HL-60/S4 treated with retinoic acid at 250 ng/mL for 4 days and 3 days (cell line): Measurements from ENCODE around the gene COG1.
"Not testable (repeated sequence)": the region's sequence is repeated elsewhere in the genome, so short reads cannot be mapped to it uniquely, and the experiment has no call there.

ENCODE experiments used
- in situ Hi-C: fragments of 300-500 bp; cut with MboI; formaldehyde crosslinking; loops from 2 replicates; pipeline ENCODE4 v1.7.0; 2022; ENCODE audit warnings: low sequenced_read_pairs

Gene COG1, protein sequence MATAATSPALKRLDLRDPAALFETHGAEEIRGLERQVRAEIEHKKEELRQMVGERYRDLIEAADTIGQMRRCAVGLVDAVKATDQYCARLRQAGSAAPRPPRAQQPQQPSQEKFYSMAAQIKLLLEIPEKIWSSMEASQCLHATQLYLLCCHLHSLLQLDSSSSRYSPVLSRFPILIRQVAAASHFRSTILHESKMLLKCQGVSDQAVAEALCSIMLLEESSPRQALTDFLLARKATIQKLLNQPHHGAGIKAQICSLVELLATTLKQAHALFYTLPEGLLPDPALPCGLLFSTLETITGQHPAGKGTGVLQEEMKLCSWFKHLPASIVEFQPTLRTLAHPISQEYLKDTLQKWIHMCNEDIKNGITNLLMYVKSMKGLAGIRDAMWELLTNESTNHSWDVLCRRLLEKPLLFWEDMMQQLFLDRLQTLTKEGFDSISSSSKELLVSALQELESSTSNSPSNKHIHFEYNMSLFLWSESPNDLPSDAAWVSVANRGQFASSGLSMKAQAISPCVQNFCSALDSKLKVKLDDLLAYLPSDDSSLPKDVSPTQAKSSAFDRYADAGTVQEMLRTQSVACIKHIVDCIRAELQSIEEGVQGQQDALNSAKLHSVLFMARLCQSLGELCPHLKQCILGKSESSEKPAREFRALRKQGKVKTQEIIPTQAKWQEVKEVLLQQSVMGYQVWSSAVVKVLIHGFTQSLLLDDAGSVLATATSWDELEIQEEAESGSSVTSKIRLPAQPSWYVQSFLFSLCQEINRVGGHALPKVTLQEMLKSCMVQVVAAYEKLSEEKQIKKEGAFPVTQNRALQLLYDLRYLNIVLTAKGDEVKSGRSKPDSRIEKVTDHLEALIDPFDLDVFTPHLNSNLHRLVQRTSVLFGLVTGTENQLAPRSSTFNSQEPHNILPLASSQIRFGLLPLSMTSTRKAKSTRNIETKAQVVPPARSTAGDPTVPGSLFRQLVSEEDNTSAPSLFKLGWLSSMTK

DNA sequence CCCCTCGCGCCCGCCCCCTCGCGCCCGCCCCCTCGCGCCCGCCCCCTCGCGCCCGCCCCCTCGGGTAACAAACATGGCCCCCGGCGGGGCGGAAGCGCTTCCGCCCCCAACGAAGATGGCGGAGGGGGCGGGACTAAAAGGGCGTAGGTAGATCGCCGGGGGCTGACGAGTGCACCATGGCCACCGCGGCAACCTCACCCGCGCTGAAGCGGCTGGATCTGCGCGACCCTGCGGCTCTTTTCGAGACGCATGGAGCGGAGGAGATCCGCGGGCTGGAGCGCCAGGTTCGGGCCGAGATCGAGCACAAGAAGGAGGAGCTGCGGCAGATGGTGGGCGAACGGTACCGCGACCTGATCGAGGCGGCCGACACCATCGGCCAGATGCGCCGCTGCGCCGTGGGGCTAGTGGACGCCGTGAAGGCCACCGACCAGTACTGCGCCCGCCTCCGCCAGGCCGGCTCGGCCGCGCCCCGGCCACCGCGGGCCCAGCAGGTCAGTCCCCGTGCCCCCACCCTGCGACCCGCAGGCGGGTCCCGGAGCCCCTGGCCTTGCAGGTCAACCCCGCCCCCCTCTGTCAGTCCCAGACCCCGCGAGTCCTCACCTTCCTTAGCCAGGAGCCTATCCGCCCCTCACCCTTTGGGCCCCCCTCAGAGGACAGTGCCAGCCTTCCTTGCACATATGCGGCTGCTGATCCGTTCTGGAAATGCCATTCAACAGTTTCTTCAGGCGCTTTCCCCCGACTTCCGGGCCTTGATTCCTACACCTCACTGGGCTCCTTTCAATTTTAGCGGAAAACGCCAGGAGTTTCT is at the start of gene COG1:
COG1 (plus strand) TSS at position 162 of the 808 bp plus-strand sequence; CDS start at position 177, 15 bp downstream.
- in situ Hi-C loops: loop anchor here (25.0 kb wide), 1 partner anchor 631 kb away; no protein-coding TSS in a partner anchor

DNA sequence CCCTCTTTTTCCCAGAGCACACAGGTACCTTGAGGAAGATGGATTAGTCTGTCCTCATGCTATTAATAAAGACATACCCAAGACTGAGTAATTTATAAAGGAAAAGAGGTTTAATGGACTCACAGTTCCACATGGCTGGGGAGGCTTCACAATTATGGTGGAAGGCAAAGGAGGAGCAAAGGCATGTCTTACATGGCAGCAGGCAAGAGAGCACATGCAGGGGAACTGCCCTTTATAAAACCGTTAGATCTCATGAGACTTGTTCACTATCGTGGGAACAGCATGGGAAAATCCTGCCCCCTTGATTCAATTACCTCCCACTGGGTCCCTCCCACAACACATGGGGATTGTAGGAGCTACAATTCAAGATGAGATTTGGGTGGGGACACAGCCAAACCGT is 48.6 kb upstream of the COG1 start:
- in situ Hi-C loops: not testable (repeated sequence)

DNA sequence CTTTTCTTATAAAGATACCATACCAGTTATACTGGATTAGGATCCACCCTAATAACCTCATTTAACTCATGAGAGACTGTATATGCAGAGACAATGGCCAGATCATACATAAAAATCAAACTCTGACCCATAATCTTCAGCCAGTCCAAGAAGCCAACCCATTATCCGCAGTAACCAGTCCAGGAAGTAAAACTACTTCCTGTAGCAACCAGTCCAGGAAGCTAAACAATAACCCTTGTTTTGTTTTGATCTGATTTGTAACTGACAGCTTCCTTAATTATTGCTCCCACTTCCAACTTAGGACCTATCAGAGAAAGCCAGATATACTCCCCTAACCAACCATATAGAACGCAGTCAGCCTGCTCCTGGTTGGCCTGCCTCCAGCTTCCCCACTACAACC is 47.2 kb upstream of the COG1 start:
- in situ Hi-C loops: no loop called here

DNA sequence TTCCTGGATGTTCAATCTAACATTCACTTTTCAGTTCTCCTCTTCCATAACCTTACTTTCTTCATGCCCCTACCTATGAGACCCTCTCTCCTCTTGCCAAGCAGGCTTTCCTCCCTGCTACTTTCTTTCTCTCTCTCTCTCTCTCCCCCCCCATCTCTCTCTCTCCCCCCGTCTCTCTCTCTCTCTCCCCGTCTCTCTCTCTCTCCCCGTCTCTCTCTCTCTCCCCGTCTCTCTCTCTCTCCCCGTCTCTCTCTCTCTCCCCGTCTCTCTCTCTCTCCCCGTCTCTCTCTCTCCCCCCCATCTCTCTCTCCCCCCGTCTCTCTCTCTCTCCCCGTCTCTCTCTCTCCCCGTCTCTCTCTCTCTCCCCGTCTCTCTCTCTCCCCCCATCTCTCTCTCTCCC is 45.1 kb upstream of the COG1 start:
- in situ Hi-C loops: not testable (repeated sequence)

DNA sequence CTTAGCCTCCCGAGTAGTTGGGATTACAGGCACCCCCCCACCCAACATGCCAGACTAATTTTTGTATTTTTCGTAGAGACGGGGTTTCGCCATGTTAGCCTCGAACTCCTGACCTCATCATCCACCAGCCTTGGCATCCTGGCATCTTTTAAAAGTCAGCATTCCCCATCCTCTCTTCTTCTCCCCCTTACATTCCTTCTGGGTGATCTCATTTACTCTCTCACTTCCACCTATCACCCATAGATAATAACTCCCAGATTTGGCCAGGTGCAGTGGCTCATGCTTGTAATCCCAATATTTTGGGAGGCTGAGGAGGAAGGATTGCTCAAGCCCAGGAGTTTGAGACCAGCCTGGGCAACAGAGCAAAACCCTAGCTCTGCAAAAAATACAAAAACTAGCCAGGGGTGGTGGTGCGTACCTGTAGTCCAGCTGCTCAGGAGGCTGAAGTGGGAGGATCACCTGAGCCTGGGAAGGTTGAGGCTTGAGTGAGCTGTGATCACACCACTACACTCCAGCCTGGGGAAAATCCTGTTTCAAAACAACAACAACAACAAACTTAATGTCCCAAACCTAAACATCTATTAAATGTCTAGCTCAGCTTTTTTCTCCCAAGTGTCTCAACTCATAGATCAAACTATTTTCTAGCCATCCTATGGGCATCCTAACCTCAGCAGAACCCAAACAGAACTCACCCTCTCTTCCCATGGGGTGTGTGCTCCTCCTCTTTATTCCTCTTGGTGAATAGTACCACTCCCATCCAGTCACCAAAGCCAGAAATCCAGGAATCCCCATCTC is 44.1 kb upstream of the COG1 start:
- in situ Hi-C loops: no loop called here

DNA sequence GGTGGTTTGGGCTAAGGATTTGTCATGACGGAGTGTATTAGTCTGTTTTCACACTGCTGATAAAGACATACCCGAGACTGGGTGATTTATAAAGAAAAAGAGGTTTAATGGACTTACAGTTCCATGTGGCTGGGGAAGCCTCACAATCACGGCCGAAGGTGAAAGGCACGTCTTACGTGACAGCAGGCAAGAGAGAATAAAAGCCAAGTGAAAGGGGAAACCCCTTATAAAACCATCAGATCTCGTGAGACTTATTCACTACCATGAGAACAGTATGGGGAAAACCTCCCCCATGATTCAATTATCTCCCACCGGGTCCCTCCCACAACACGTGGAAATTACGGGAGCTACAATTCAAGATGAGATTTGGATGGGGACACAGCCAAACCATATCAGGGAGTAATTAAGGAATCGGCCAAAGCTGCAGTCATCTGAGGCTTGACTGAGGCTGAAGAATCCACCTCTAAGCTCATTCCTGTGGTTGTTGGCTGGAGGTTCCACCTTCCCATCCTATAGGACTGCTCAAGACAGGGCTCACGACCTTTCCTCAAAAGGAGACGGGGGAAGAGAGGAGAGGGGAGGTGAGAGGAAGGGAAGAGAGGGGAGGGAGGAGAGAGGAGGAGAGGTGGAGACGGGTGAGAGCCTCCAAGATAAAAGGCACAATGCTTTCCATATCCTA is 42.1 kb upstream of the COG1 start:
- in situ Hi-C loops: loop anchor here (25.0 kb wide), 1 partner anchor 163 kb away; no protein-coding TSS in a partner anchor

DNA sequence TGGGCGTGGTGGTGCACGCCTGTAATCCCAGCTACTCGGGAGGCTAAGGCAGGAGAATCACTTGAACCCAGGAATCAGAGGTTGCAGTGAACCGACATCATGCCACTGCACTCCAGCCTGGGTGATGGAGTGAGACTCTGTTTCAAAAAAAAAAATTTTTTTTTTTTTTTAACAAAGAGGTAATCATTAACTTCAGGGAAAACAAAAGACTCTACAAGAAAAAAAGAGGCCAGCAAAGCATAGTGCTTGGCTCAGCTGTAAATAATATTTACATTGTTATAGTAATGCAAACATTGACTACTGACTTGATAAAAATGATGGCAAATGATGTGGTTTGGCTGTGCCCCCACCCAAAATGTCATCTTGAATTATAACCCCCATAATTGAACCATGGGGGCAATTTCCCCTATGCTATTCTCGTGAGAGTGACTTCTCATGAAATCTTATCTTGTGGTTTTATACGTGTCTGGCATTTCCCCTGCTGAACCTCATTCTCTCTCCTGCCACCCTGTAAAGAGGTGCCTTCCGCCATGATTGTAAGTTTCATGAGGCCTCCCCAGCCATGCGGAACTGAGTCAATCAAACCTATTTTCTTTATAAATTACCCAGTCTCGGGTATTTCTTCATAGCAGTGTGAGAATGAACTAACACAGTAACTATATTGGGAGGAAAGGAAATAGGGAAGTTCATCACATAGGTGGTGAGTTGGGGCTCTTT is 40.8 kb upstream of the COG1 start:
- in situ Hi-C loops: loop anchor here (25.0 kb wide), 1 partner anchor 165 kb away; no protein-coding TSS in a partner anchor

DNA sequence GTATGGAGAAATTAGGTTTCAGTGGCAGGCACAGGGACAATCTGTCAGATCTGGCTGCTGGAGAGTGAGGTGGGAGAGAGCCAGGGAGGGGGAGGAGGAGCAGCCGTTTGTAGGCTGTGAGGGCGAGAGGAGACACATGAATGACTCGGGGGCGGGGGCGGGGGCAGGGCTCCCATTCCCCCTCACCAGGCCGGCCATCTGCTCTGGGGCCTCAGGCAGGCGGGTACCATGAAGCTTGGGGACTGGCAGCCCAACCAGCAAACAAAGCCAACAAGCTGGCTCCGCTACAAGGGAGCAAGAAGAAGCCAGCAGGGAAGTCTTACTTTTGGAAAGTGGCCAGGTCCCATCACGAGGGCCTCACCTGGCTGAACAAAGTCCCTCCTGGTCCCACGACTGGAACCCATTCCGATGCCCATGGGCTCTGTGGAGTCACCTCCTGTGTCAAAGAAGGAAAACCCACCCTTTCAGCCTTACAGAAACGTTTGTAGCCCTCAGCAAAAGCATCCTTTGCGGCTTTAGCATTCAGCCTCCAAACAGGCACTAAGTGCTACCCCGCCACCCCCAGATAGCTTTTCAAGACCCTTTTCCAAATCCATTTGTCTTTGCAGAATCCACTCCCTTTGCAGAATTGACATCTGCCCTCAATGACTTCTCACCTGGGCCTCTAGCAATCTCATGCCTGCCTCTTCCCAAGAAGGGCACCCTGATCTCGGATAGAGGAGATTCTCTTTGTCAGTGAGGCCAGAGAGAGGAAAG is 37.3 kb upstream of the COG1 start:
- in situ Hi-C loops: loop anchor here (25.0 kb wide), 1 partner anchor 168 kb away; no protein-coding TSS in a partner anchor

DNA sequence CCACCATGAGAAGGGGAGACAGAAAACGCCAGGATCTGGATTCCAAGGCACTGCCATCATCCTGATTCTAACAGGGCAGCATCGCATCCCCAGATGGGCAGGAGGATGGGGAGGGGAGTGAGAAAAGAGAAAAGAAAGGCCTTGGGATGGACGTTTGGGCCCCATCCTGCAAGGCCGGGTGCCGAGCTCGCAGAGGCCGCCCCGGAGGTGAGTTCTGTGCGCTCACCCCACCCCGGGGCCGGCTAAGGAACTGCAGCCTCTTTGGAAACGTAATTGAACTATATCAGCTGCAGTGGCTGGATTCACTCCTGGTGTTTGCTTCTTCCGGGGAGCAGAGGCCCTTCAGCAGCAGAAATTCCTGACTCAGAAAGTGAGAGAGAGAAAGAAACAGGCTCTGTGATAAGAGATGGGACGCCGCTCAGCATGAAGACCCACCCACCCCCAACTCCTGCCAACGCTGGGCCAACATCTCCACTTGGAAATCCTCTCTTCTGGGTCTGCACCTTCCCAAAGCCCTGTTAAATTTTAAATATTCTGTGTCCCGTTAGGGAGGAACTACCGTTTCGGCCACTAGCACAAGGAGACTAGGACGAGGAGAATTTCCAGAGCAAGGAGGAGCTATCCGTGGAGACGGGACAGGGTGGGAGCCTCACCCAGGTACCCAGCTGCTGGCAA is 36.6 kb upstream of the COG1 start:
- in situ Hi-C loops: loop anchor here (25.0 kb wide), 1 partner anchor 169 kb away; no protein-coding TSS in a partner anchor

DNA sequence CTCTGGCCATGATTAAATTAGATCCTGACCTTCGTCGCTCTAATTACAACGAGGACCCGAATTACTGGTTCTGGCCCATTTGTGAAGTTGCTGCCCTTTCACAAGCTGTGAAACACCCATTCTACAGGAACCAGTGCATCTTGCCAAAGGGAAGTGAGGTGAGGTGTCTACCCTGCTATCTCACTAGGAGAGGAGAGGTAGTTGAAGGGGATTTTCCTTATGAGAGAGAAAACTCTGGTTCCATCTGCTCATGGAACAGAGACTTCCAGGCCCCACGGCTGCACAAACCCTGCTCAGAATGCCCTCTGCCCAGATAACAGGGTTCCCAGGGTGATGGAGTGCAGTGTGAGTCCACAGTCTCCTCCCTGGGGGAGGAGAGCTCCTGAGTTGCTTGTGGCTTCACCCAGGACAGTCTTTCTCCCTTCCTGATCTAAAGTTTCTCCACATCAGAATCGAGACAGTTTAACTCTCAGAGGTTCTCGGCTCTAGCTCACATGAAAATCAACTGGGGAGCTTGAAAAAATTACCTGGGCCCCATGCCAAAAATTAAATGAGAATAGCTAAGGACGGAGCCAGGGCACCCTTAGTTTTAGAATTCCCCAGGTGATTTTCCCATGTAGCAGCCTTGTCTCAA is 35.9 kb upstream of the COG1 start:
- in situ Hi-C loops: loop anchor here (25.0 kb wide), 1 partner anchor 170 kb away; no protein-coding TSS in a partner anchor

DNA sequence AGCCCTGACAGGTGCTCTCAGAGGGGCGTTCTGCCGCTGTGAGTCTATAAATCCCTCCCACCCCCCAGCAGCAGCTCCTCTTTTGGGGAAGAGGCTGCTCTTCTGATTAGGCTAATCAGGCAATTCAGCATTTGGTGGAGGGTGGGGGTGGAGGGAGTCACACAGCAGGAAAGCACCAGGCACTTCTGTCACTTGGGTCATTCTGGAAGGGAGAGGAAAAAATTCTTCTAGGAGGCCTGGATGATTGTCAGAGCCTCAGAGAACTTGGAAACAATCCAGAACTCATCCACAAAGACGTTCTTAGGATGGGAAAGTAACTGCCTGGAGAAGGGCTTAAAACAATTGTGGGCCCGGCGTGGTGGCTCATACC is 35.3 kb upstream of the COG1 start:
- in situ Hi-C loops: loop anchor here (25.0 kb wide), 1 partner anchor 170 kb away; no protein-coding TSS in a partner anchor

DNA sequence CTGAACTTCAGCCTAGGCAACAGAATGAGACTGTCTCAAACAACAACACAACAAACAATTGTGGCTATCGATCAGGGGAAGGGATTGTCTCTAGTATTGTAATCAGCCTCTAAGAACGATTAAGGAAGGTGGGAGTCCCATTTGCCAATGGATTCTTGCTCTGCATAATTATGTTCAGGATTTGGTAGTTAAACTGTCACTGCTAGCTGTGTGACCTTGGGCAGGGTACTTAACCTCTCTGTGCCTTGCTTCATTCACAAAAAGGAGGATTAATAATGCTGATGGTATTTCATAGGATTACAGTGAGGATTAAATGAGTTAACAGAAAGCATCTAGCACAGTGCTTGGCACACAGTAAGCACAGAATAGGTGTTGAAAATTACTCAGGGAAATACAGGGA is 34.7 kb upstream of the COG1 start:
- in situ Hi-C loops: loop anchor here (25.0 kb wide), 1 partner anchor 171 kb away; no protein-coding TSS in a partner anchor

DNA sequence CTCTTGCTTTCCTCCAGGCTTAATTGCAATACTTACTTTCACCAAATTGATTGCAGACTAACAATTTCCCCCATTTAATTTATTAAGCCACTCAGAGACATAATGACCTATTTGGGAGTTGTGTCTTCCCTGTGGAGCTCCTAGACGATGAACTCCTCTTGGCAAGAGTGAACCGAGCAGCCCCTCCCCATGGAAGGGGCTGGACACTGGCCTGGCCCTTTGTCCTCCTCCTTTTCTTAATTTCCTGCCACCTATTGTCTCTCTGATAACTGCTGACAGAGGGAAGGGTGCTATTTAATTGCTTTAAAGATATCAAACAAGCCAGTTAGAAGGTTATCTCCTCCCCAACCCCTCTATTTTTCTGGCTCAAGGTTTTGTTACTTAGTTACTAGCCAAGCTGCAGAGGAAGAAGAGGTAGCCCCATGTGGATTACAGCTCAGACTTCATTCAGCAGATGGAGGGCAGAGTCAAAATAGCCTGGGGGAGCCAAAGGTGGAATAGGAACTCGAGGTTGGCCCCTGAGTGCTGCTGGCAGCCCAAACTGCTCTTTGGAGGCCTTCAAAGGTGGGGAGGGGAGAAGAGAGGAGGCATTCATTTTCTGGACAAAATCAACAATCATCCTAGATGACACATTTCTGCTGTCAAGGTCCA is 31.8 kb upstream of the COG1 start:
- in situ Hi-C loops: loop anchor here (25.0 kb wide), 1 partner anchor 174 kb away; no protein-coding TSS in a partner anchor

DNA sequence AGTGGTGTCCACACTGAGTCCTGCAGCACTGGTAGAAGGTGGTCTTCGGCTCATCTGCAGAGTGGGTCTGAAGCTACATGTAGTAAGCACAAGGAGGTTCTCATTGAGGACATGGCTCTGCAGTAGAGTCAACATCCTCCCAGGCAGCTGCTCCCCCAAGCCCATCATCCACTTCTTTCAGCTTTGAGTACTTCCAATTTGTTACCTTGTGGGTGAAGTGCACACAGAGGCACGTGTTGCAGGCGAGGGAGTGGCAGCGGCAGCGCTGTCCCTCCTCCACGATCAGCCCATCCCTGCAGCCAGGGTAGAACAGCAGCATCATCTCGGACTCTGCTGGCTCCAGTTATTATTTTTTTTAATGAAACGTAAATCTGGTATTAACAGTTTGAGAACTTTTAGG is 29.8 kb upstream of the COG1 start:
- in situ Hi-C loops: loop anchor here (25.0 kb wide), 1 partner anchor 176 kb away; no protein-coding TSS in a partner anchor

DNA sequence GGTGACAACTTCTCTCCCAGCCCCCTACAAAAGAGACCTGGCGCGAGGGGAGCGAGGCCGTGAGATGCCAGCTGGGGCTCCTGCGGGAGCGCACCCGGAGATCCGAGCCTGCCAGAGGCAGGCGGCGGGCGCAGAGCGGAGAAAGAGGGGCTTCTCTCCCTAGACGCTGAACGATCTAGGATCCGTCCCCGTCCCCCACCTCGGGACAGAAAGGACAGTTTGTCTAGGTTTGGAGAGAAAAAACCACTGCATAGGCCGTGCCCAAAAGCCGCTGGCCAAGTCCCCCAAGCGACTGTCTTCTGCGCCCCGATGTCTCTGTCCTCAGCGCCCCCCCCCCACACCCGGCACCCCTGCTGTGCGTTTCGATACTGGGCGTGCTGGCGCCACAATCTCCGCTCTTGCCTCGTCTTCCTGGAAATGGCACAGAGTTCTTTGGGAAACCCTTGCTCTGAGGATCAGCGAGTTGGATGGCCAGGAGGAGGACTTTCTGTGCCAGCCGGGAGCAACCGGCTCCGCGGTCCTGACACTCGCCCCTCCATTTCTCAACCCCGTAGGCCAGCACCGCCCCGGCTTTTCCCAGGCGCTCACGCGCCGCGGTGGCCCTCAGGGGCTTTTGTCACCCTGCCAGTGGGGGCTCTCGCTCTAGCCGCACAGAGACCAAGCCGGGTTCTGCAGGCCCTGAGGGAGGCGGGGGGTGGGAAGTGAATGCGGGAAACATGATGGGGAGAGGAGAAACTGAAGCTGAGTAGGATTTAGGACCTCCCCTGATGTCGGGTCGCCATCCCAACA is 27.0 kb upstream of the COG1 start:
- in situ Hi-C loops: loop anchor here (25.0 kb wide), 1 partner anchor 179 kb away; no protein-coding TSS in a partner anchor
